HG03457 (cell line): ENCODE data around the gene ZFX.

Source experiments
- ATAC-seq: cut with Tn5 transposase; IDR thresholded peaks from one replicate; pipeline ENCODE4 v1.9.1; 2021; ENCODE audit warnings: moderate number of reproducible peaks; ENCODE audit not compliant: unreplicated experiment

The ZFX gene

GRCh38 chrX:24200133-24200532 lies 50.6 kb downstream of the ZFX start:
- no peak for ATAC-seq

- no peak for ATAC-seq
These were observed 51.7 kb downstream of the ZFX start for GRCh38 chrX:24201216-24201615.

GRCh38 chrX:24202465-24203031 lies 53.0 kb downstream of the ZFX start:
- ATAC-seq, result no peak

GRCh38 chrX:24203072-24203808 lies 53.7 kb downstream of the ZFX start:
- ATAC-seq, result no peak

- ATAC-seq, result no peak
These were observed 54.8 kb downstream of the ZFX start for GRCh38 chrX:24204331-24204730.

- ATAC-seq, result no peak
These were observed 55.4 kb downstream of the ZFX start for GRCh38 chrX:24204958-24205357.

- no peak for ATAC-seq
These were observed 58.3 kb downstream of the ZFX start for GRCh38 chrX:24207826-24208225.

GRCh38 chrX:24208496-24209240 lies 59.1 kb downstream of the ZFX start:
- no peak for ATAC-seq

GRCh38 chrX:24210190-24210589 lies 60.7 kb downstream of the ZFX start:
- no peak for ATAC-seq

GRCh38 chrX:24214568-24214967 lies 65.0 kb downstream of the ZFX start:
- ATAC-seq, result no peak

- ATAC-seq, result no peak
These were observed 65.7 kb downstream of the ZFX start for GRCh38 chrX:24215272-24215671.

GRCh38 chrX:24216037-24216436 lies 66.5 kb downstream of the ZFX start:
- ATAC-seq, result no peak

GRCh38 chrX:24216827-24217226 lies 67.3 kb downstream of the ZFX start:
- no peak for ATAC-seq

- ATAC-seq, result no peak
These were observed 69.8 kb downstream of the ZFX start for GRCh38 chrX:24219320-24219719.

GRCh38 chrX:24221872-24222271 lies 72.3 kb downstream of the ZFX start:
- ATAC-seq, result no peak

- no peak for ATAC-seq
These were observed 75.7 kb downstream of the ZFX start for GRCh38 chrX:24225265-24225664.

GRCh38 chrX:24226176-24226575 lies 76.6 kb downstream of the ZFX start:
- no peak for ATAC-seq

- ATAC-seq, result no peak
These were observed 79.1 kb downstream of the ZFX start for GRCh38 chrX:24228596-24228995.

GRCh38 chrX:24229400-24229879 lies 79.9 kb downstream of the ZFX start:
- ATAC-seq, result no peak

- ATAC-seq, result no peak
These were observed 80.4 kb downstream of the ZFX start for GRCh38 chrX:24229976-24230375.

GRCh38 chrX:24231131-24231540 lies 81.6 kb downstream of the ZFX start:
- no peak for ATAC-seq

GRCh38 chrX:24231641-24232179 lies 82.2 kb downstream of the ZFX start:
- no peak for ATAC-seq
